Measurements from ENCODE around the gene AFAP1.
A peak's percentile ranks its signal among the peaks of the same experiment; 100 is the strongest.

Gene AFAP1

DNA sequence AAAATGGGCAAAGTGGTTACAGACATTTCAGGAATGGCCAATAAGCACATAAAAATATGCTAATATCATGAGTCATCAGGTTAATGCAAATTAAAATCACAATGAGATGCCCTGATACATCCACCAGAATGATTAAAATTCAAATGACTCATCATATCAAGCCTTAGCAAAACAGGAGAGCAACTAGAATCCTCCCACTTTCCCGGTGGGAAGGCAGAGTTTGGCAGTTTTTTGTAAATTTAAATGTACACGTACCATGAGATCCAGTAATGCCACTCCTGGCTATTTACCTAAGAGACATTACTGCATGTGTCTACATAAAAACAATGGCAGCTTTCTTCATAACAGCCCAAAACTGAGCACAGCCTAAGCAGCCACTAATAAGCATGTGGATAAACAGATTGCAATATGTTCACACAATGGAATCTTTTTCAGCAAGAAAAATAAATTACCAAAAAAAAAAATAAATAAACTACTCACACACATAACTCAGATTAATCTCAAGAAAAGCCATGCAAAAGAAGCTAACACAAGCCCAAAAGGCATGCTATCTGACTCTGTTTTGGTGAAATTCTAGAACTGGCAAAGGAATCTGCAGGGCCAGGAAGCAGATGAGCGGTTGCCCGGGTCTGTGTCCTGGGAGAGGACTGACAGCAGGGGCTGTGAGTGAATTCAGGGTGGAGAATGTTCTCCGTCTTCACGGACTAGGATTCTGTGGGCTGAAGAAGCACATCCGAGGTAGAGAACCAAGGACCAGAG lies 48.8 kb downstream of the AFAP1 start:
- Histone ChIP-seq H3K27ac (ENCODE audit: low read length) (peak overlapping the region; percentile 49), H3K9ac (ENCODE audit: low read length in 2 of 2) (peak overlapping the region in 1 of 2 donors; percentile 19), H3K9me3 (ENCODE audit: control insufficient read depth in 2 of 2, low read length in 2 of 2) (no peaks in the 10 kb centered on the region), H3K27me3 (ENCODE audit: control insufficient read depth in 1 of 2, insufficient read depth in 2 of 2, low read length in 2 of 2) (no peaks in the 10 kb centered on the region), H3K4me3 (ENCODE audit: low read length in 2 of 2) (no peak overlapping the region), H3K36me3 (ENCODE audit: control insufficient read depth in 2 of 2, insufficient read depth in 2 of 2, low read length in 2 of 2) (no peaks in the 10 kb centered on the region), H3K4me1 (ENCODE audit: control insufficient read depth, insufficient read depth, low read length) (peaks cover 37% of the 10 kb centered on the region)

GRCh38 chr4:7887436-7887835 lies 52.2 kb downstream of the AFAP1 start:
- no peaks in the 10 kb centered on the region for H3K36me3 ChIP-seq (ENCODE audit: control insufficient read depth in 2 of 2, insufficient read depth in 2 of 2, low read length in 2 of 2)
- peak overlapping the region in 1 of 2 donors; percentile 58 for H3K9ac ChIP-seq (ENCODE audit: low read length in 2 of 2)
- peaks cover 40% of the 10 kb centered on the region for H3K4me1 ChIP-seq (ENCODE audit: control insufficient read depth, insufficient read depth, low read length)
- H3K27me3 ChIP-seq (ENCODE audit: control insufficient read depth in 1 of 2, insufficient read depth in 2 of 2, low read length in 2 of 2), result no peaks in the 10 kb centered on the region
- no peak overlapping the region for H3K27ac ChIP-seq (ENCODE audit: low read length)
- H3K4me3 ChIP-seq (ENCODE audit: low read length in 2 of 2), result no peak overlapping the region
- H3K9me3 ChIP-seq (ENCODE audit: control insufficient read depth in 2 of 2, low read length in 2 of 2), result no peaks in the 10 kb centered on the region

DNA sequence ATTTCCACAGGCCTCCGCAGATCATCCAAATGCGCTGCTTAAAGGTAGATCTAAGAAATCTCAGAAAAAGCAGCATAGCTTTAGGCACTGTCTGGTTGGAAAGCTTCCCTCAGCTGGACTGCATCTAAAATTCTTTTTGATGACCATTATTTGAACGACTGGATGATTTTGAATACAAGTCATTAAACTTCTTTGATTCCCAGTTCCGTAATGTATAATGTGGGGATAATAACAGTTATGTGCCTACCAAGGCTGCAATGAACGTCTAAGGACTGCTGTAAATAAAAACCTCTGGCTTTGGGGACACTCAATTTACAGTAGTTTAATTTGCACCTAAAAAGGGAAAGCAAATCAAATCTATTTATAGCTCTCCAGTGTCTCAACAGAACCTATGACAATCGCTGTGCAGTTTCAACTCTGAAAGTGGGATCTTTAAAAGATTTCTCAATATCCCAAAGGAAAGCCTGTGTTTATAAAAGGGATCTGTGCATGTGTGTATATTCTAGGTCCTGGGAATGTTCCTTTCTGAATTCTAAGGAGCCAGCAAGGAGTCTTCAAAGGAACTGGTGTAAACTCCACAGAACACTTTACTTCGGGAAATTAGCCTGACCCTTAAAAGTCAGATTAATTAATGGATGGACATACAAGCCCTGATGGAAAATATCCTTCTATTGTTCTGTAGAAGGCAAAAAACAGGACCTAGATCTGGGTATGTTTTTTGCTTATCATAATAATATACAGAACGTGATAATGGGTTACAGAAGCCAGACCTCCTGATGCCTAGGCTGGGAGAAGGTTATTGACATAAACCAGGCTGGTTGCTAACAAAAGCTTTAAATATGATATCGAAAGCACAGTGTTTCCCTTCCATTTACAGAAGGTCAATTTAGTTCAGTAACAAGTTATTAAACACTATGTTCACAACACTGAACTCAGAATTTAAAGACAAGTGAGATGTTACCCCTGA lies 53.4 kb downstream of the AFAP1 start:
- Histone ChIP-seq H3K27ac (ENCODE audit: low read length) (peak overlapping the region; percentile 92), H3K9ac (ENCODE audit: low read length in 2 of 2) (peak overlapping the region; percentile 37 to 58), H3K9me3 (ENCODE audit: control insufficient read depth in 2 of 2, low read length in 2 of 2) (no peaks in the 10 kb centered on the region), H3K4me1 (ENCODE audit: control insufficient read depth, insufficient read depth, low read length) (peaks cover 30% of the 10 kb centered on the region), H3K36me3 (ENCODE audit: control insufficient read depth in 2 of 2, insufficient read depth in 2 of 2, low read length in 2 of 2) (no peaks in the 10 kb centered on the region), H3K4me3 (ENCODE audit: low read length in 2 of 2) (peak overlapping the region; percentile 20 to 59), H3K27me3 (ENCODE audit: control insufficient read depth in 1 of 2, insufficient read depth in 2 of 2, low read length in 2 of 2) (no peaks in the 10 kb centered on the region)

DNA sequence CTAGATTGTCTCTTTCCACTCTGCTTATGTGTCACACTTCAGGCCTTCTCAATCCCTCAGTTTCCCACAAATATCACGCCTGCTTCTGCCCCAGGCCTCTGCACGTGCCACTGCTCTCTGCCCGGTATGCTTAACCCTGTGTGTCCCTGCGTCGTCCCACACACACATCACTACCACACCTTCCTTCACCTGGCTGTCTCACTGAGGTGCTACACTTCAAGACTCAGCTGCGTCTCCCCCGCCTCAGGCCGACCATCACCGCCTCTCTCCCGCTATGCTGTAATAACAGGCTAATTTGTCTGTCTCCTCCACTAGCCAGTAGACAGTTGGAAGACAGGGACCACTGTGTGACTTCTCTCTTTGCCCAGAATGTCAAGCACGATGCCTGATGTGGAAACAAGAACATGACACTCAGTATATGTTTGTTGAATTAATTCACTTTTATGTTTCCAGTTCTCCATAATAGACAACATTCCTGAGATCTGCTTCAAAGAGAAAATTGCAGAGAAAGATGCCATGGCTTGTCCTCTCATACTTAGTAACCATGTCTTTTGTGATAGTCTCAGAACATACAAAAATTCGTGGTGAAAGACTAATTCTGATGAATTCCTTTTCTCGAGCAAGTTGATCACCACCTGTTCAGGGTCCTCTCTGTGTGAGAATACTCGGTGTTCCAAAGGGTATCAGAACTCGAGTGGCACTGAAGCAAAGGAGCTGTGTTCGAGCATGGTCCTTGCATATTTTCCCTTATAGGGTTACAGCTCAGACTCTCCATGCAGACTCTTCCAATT lies 54.2 kb downstream of the AFAP1 start:
- H3K27ac ChIP-seq (ENCODE audit: low read length), result peak overlapping the region; percentile 92
- no peaks in the 10 kb centered on the region for H3K27me3 ChIP-seq (ENCODE audit: control insufficient read depth in 1 of 2, insufficient read depth in 2 of 2, low read length in 2 of 2)
- H3K9me3 ChIP-seq (ENCODE audit: control insufficient read depth in 2 of 2, low read length in 2 of 2), result no peaks in the 10 kb centered on the region
- H3K36me3 ChIP-seq (ENCODE audit: control insufficient read depth in 2 of 2, insufficient read depth in 2 of 2, low read length in 2 of 2), result no peaks in the 10 kb centered on the region
- H3K9ac ChIP-seq (ENCODE audit: low read length in 2 of 2), result peak overlapping the region; percentile 51 to 58
- H3K4me3 ChIP-seq (ENCODE audit: low read length in 2 of 2), result peak overlapping the region; percentile 20 to 59
- H3K4me1 ChIP-seq (ENCODE audit: control insufficient read depth, insufficient read depth, low read length), result peaks cover 36% of the 10 kb centered on the region

- H3K9ac ChIP-seq (ENCODE audit: low read length in 2 of 2), result no peak overlapping the region
- peaks cover 54% of the 10 kb centered on the region for H3K4me1 ChIP-seq (ENCODE audit: control insufficient read depth, insufficient read depth, low read length)
- no peaks in the 10 kb centered on the region for H3K36me3 ChIP-seq (ENCODE audit: control insufficient read depth in 2 of 2, insufficient read depth in 2 of 2, low read length in 2 of 2)
- H3K4me3 ChIP-seq (ENCODE audit: low read length in 2 of 2), result no peak overlapping the region
- no peak overlapping the region for H3K27ac ChIP-seq (ENCODE audit: low read length)
- no peaks in the 10 kb centered on the region for H3K27me3 ChIP-seq (ENCODE audit: control insufficient read depth in 1 of 2, insufficient read depth in 2 of 2, low read length in 2 of 2)
- H3K9me3 ChIP-seq (ENCODE audit: control insufficient read depth in 2 of 2, low read length in 2 of 2), result no peaks in the 10 kb centered on the region
Measured at GRCh38 chr4:7880683-7881082, 59.0 kb downstream of the AFAP1 start.

GRCh38 chr4:7879127-7879526 lies 60.5 kb downstream of the AFAP1 start:
- Histone ChIP-seq H3K9ac (ENCODE audit: low read length in 2 of 2) (no peak overlapping the region), H3K27ac (ENCODE audit: low read length) (peak overlapping the region; percentile 80), H3K27me3 (ENCODE audit: control insufficient read depth in 1 of 2, insufficient read depth in 2 of 2, low read length in 2 of 2) (no peaks in the 10 kb centered on the region)

GRCh38 chr4:7878323-7878722 lies 61.3 kb downstream of the AFAP1 start:
- Histone ChIP-seq H3K4me1 (ENCODE audit: control insufficient read depth, insufficient read depth, low read length) (peaks cover 43% of the 10 kb centered on the region), H3K36me3 (ENCODE audit: control insufficient read depth in 2 of 2, insufficient read depth in 2 of 2, low read length in 2 of 2) (no peaks in the 10 kb centered on the region), H3K27me3 (ENCODE audit: control insufficient read depth in 1 of 2, insufficient read depth in 2 of 2, low read length in 2 of 2) (no peaks in the 10 kb centered on the region), H3K4me3 (ENCODE audit: low read length in 2 of 2) (peak overlapping the region; percentile 41 to 49), H3K27ac (ENCODE audit: low read length) (peak overlapping the region; percentile 80), H3K9ac (ENCODE audit: low read length in 2 of 2) (peak overlapping the region; percentile 43 to 53), H3K9me3 (ENCODE audit: control insufficient read depth in 2 of 2, low read length in 2 of 2) (no peaks in the 10 kb centered on the region)

More at GRCh38 chr4:7879127-7879526, 60.5 kb downstream of the AFAP1 start:
- Histone ChIP-seq H3K4me1 (ENCODE audit: control insufficient read depth, insufficient read depth, low read length) (peaks cover 43% of the 10 kb centered on the region), H3K4me3 (ENCODE audit: low read length in 2 of 2) (no peak overlapping the region), H3K9me3 (ENCODE audit: control insufficient read depth in 2 of 2, low read length in 2 of 2) (no peaks in the 10 kb centered on the region), H3K36me3 (ENCODE audit: control insufficient read depth in 2 of 2, insufficient read depth in 2 of 2, low read length in 2 of 2) (no peaks in the 10 kb centered on the region)

DNA sequence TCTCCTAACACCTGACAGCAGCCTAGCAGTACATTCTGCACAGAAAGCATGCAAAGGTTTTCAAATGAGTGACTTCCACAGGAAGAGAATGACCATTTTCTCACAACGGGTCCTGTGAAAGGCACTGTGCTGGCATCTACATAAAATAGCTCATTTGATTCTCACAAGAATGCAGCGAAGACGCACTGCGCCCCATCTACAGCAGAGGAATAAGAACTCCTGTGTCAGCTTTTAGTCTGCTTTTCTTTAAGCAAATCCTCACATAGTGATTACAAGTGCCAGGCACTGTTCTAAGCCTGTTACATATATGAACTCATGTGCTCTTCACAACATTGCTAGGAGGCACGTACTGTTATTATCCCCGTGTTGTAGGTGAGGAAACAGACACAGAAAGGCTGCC lies 62.5 kb downstream of the AFAP1 start:
- Histone ChIP-seq H3K9ac (ENCODE audit: low read length in 2 of 2) (peak overlapping the region; percentile 21 to 25), H3K9me3 (ENCODE audit: control insufficient read depth in 2 of 2, low read length in 2 of 2) (no peaks in the 10 kb centered on the region), H3K4me1 (ENCODE audit: control insufficient read depth, insufficient read depth, low read length) (peaks cover 47% of the 10 kb centered on the region), H3K27ac (ENCODE audit: low read length) (peak overlapping the region; percentile 80), H3K4me3 (ENCODE audit: low read length in 2 of 2) (peak overlapping the region; percentile 1 to 63), H3K36me3 (ENCODE audit: control insufficient read depth in 2 of 2, insufficient read depth in 2 of 2, low read length in 2 of 2) (no peaks in the 10 kb centered on the region), H3K27me3 (ENCODE audit: control insufficient read depth in 1 of 2, insufficient read depth in 2 of 2, low read length in 2 of 2) (no peaks in the 10 kb centered on the region)

GRCh38 chr4:7876201-7876875 lies 63.3 kb downstream of the AFAP1 start:
- no peaks in the 10 kb centered on the region for H3K9me3 ChIP-seq (ENCODE audit: control insufficient read depth in 2 of 2, low read length in 2 of 2)
- H3K4me1 ChIP-seq (ENCODE audit: control insufficient read depth, insufficient read depth, low read length), result peaks cover 55% of the 10 kb centered on the region
- peak overlapping the region; percentile 10 to 63 for H3K4me3 ChIP-seq (ENCODE audit: low read length in 2 of 2)
- H3K27ac ChIP-seq (ENCODE audit: low read length), result peak overlapping the region; percentile 80
- no peaks in the 10 kb centered on the region for H3K27me3 ChIP-seq (ENCODE audit: control insufficient read depth in 1 of 2, insufficient read depth in 2 of 2, low read length in 2 of 2)
- H3K9ac ChIP-seq (ENCODE audit: low read length in 2 of 2), result peak overlapping the region; percentile 25 to 58
- peaks cover 0 to under 1% of the 10 kb centered on the region in 2 donors for H3K36me3 ChIP-seq (ENCODE audit: control insufficient read depth in 2 of 2, insufficient read depth in 2 of 2, low read length in 2 of 2)

DNA sequence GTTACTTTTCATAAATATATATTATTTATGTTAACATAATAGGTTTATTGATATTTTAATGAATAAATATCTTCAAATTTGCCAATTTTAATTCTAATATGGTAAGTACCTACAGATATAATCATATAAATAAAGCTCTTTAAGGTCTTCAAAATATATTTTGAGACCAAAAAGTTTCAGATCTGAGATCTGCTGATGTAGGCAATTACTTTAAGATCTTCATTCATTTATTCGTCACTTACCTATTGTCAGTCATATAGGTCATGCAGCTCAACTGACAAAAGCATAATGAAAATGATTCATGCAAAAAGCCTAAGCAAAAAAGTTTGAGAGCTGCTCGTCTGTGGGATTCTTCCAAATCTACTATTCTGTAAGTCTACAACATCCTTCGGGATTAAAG lies 64.8 kb downstream of the AFAP1 start:
- H3K9ac ChIP-seq (ENCODE audit: low read length in 2 of 2), result no peak overlapping the region
- H3K4me3 ChIP-seq (ENCODE audit: low read length in 2 of 2), result no peak overlapping the region
- H3K9me3 ChIP-seq (ENCODE audit: control insufficient read depth in 2 of 2, low read length in 2 of 2), result no peaks in the 10 kb centered on the region
- peaks cover 48% of the 10 kb centered on the region for H3K4me1 ChIP-seq (ENCODE audit: control insufficient read depth, insufficient read depth, low read length)
- H3K27ac ChIP-seq (ENCODE audit: low read length), result no peak overlapping the region
- H3K27me3 ChIP-seq (ENCODE audit: control insufficient read depth in 1 of 2, insufficient read depth in 2 of 2, low read length in 2 of 2), result no peaks in the 10 kb centered on the region
- peaks cover 3 to 5% of the 10 kb centered on the region in 2 donors for H3K36me3 ChIP-seq (ENCODE audit: control insufficient read depth in 2 of 2, insufficient read depth in 2 of 2, low read length in 2 of 2)
